Left lobe of liver (tissue), 2 donors: ENCODE results near the gene TBX19. TPM values are rescaled to one million over a fixed set of nuclear protein-coding genes. Genes with fewer than 3 reads are reported as not detected.
A peak's percentile ranks its signal among the peaks of the same experiment; 100 is the strongest.
"Not testable (repeated sequence)": the region's sequence is repeated elsewhere in the genome, so short reads cannot be mapped to it uniquely, and the experiment has no call there.

Experiments
- ATAC-seq: fragments of 200-7000 bp; cut with Tn5 transposase; one replicate; pipeline ENCODE4 v1.9.1; 2020; ENCODE audit warnings: mild to moderate bottlenecking, moderate library complexity
- DNase-seq: peaks from one replicate; pipeline ENCODE4 v3.0.0-alpha.2; 2020; ENCODE audit warnings: low spot score
- total RNA-seq: library from RNA; stranded (reverse); gene quantifications from one replicate; pipeline ENCODE4 v1.2.1, GENCODE V29; 2021
- donor health status: DM: no; HTN: no; CAD: no; lungs with moderate emphysema.
- donor health status: DM: no; HTN: yes; CAD: no.

The TBX19 gene
- total RNA-seq, 1 donor from 2014 or later: 1.0 TPM

GRCh38 chr1:168348146-168348709 lies 67.6 kb downstream of the TBX19 start:
- peak; percentile 65 for ATAC-seq
- no peak for DNase-seq

GRCh38 chr1:168354335-168355269 lies 73.9 kb downstream of the TBX19 start:
- not testable (repeated sequence) for ATAC-seq, DNase-seq

- no peak for DNase-seq
- no peak for ATAC-seq
Measured at GRCh38 chr1:168360151-168361021, 79.7 kb downstream of the TBX19 start.

- ATAC-seq: no peak
- no peak for DNase-seq
Measured at GRCh38 chr1:168361252-168361651, 80.6 kb downstream of the TBX19 start.

- ATAC-seq (no peak), DNase-seq (no peak)
Measured at GRCh38 chr1:168362991-168363390, 82.3 kb downstream of the TBX19 start.

Other genes with a start within 250 kb of the TBX19 start
- gene GPR161, start 143.9 kb upstream of the TBX19 start, total RNA-seq: 0.38 TPM
- 10.9 TPM for gene TIPRL, start 101.9 kb upstream of the TBX19 start, total RNA-seq
- gene SFT2D2, start 54.9 kb upstream of the TBX19 start, total RNA-seq: 32.0 TPM